ENCODE measurements around the gene LGALS1. TPM values are rescaled to one million over a fixed set of nuclear protein-coding genes. Genes with fewer than 3 reads are reported as not detected.

The LGALS1 gene
- total and polyA plus RNA-seq, 8 donors, result 15.9 to 249 (median 87.5) TPM

GRCh38 chr22:37679670-37680069 lies 4.2 kb downstream of the LGALS1 start:
- no peak for TF ChIP-seq CTCF (IDR thresholded peaks at IDR 0.05)
- 86 to 87% methylated on average over 8 of the region's 8 CpGs for WGBS, 2 donors
- H3K9me3 ChIP-seq, result no peaks in the 10 kb centered on the region
- DNase-seq (no peak), FAIRE-seq (no peak), ATAC-seq (no peak)
- H3K27ac ChIP-seq, result no peak overlapping the region
- H3K27me3 ChIP-seq, result no peaks in the 10 kb centered on the region
- H3K4me1 ChIP-seq, result peaks cover 0 to 24% (median 11%) of the 10 kb centered on the region in 3 donors
- no peaks in the 10 kb centered on the region for H3K36me3 ChIP-seq
- intact Hi-C loops (cut with DNase I), result loop anchor here in 1 of 3 donors (5.0 to 10.0 kb wide), 2 partner anchors 37 to 135 kb away; no protein-coding TSS in a partner anchor
- H3K4me3 ChIP-seq, result no peak overlapping the region

GRCh38 chr22:37680191-37680851 lies 4.9 kb downstream of the LGALS1 start:
- H3K4me1 ChIP-seq, result peaks cover 0 to 18% (median 6%) of the 10 kb centered on the region in 3 donors
- TF ChIP-seq CTCF (IDR thresholded peaks at IDR 0.05), result no peak
- no peaks in the 10 kb centered on the region for H3K36me3 ChIP-seq
- no peak overlapping the region for H3K4me3 ChIP-seq
- ATAC-seq (no peak), FAIRE-seq (no peak), DNase-seq (no peak)
- intact Hi-C loops (cut with DNase I), result loop anchor here in 1 of 3 donors (5.0 to 10.0 kb wide), 2 partner anchors 38 to 136 kb away; no protein-coding TSS in a partner anchor
- no peaks in the 10 kb centered on the region for H3K27me3 ChIP-seq
- H3K9me3 ChIP-seq, result no peaks in the 10 kb centered on the region
- WGBS, 2 donors, result 72 to 80% methylated on average over 7 of the region's 7 CpGs
- no peak overlapping the region for H3K27ac ChIP-seq

- ATAC-seq, result no peak
Measured at GRCh38 chr22:37681001-37681424, 5.6 kb downstream of the LGALS1 start.

GRCh38 chr22:37681556-37682049 lies 6.2 kb downstream of the LGALS1 start:
- intact Hi-C loops (cut with DNase I), result loop anchor here in 1 of 3 donors (5.0 to 10.0 kb wide), 2 partner anchors 39 to 137 kb away; no protein-coding TSS in a partner anchor
- no peaks in the 10 kb centered on the region for H3K36me3 ChIP-seq
- H3K9me3 ChIP-seq, result no peaks in the 10 kb centered on the region
- H3K27me3 ChIP-seq, result no peaks in the 10 kb centered on the region
- ATAC-seq (peak; percentile 61 to 69 (median 64)), FAIRE-seq (no peak), DNase-seq (peak; percentile 65 to 87 (median 82))
- 8 to 11% methylated on average over 6 of the region's 6 CpGs for WGBS, 2 donors
- no peak overlapping the region for H3K4me3 ChIP-seq
- no peak overlapping the region for H3K27ac ChIP-seq
- TF ChIP-seq CTCF (IDR thresholded peaks at IDR 0.05), result peak; percentile 78 to 87 (median 80)
- H3K4me1 ChIP-seq, result peaks cover 0 to 7% (median 0%) of the 10 kb centered on the region in 3 donors

More at GRCh38 chr22:37681001-37681424, 5.6 kb downstream of the LGALS1 start:
- H3K27me3 ChIP-seq, result no peaks in the 10 kb centered on the region
- TF ChIP-seq CTCF (IDR thresholded peaks at IDR 0.05), result no peak
- no peak for FAIRE-seq
- no peak overlapping the region for H3K4me3 ChIP-seq
- 41 to 57% methylated on average over 2 of the region's 2 CpGs for WGBS, 2 donors
- peaks cover 0 to 12% (median 6%) of the 10 kb centered on the region in 3 donors for H3K4me1 ChIP-seq
- no peak overlapping the region for H3K27ac ChIP-seq
- H3K36me3 ChIP-seq, result no peaks in the 10 kb centered on the region
- intact Hi-C loops (cut with DNase I), result loop anchor here in 1 of 3 donors (5.0 to 10.0 kb wide), 2 partner anchors 39 to 136 kb away; no protein-coding TSS in a partner anchor
- no peaks in the 10 kb centered on the region for H3K9me3 ChIP-seq
- DNase-seq, result no peak

Data from pancreas (tissue), 10 donors.